NCI-H2196 (cell line): ENCODE measurements around the gene CTNNB1.

ENCODE experiments used
- DNase-seq: peaks from one replicate; lab custom pipeline; 2025; ENCODE audit not compliant: unreplicated experiment; lab: John Stamatoyannopoulos, UW

Gene CTNNB1

GRCh38 chr3:41213588-41213987 lies 14.3 kb downstream of the CTNNB1 start:
- DNase-seq = no peak

DNA sequence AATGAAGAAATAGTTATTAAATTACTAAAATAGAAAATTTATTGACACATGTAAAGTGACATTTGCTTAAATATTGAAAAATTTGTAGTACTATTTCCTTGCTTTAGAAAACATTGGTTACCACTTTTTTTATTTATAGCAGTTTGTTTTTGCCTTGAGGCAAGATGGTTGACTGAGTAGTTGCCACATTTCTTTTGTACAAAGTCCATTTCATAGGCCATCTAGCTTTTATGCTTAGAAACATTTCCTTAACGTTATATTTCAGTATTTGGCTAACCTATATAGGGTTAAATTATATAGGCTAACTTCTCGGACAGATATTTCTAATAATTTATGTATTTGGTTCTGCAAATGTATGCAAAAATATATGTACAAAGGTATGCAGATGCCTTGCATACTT lies 17.1 kb downstream of the CTNNB1 start:
- no peak for DNase-seq

GRCh38 chr3:41216993-41217392 lies 17.7 kb downstream of the CTNNB1 start:
- no peak for DNase-seq

GRCh38 chr3:41219424-41219823 lies 20.1 kb downstream of the CTNNB1 start:
- no peak for DNase-seq

DNA sequence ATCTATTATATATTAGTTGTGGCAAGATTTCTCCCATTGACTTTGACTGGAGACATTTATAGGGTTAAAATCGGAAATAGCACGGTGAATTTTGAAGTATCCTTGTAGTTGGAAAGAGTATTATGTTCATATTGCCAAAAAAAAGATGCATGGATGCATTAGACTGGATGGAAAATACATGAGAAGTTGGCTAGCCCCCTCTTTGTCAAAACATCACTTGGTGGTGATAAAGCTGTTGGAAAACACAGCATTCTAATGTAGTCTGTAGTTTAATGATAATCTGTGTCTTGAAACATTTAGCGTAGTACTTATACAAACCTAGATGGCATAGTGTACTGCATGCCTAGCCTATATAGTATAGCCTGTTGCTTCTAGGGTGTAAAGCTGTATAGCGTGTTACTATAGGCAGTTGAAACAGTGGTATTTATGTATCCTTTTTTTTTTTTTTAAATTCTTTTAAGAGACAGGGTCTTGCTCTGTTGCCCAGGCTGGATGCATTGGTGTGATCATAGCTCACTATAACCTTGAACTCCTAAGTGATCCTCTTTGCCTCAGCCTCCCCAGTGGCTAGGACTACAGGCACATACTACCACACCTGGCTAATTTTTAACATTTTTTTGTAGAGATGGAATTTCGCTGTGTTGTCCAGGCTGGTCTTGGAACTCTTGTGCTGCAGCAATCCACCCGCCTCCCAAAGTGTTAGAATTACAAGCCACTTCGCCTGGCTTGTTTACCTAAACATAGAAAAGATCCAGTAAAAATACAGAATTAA lies 21.8 kb downstream of the CTNNB1 start:
- no peak for DNase-seq

DNA sequence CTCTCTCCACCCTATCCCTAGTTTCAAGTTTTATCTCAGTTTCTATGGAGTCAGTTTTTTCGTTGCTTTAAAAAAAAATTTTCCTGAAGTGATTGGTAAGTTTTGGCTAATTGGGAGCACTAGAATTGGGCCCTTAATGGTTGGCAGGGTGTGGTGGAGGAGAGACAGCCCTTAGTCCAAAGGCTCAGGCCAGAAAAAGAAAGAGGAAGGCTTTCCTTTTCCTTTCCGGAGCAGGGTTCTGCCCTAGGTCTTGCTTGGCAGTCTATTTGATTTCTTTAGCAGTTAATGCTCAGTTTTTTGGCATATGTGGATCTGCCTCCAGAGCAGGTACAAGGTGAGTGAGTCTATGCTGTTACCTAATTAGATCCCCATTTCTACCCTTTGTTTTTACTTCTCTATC lies 22.7 kb downstream of the CTNNB1 start:
- DNase-seq = no peak

DNA sequence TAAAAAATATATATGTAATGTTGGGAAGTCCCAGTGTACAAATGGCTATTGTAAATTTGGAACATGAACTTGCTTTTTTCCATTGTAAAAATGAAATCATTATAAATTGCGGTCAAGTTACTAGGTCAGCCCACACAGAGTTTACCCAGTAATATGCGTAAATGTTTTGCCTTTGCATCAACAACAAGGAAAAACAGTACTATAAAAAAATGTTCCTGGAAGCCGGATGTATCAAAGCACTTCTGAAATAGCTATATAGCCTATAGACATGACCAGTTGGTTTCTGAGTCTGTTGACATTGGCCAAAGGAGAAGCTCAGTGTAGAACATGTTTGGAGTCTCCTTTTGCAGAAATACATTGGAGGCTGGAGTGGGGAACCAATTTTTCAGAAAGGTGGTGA lies 23.2 kb downstream of the CTNNB1 start:
- no peak for DNase-seq

DNA sequence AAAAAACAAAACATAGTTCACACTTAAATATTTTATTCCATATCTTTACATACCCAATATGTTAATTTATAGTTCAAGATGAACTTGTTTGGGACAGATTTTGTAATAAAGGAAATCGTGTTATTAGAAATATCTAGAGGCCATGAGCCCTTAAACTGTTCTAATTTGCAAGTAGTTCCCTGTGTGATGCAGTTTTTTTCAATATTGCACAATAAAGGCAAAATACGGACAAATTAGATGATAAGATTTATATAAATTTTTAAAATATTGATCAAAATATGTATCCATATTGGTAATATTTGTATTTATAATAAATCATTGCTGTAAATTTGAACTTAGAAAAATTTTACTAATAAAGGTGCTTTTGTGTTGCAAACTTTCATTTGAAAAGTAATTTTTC lies 23.8 kb downstream of the CTNNB1 start:
- DNase-seq = no peak

- no peak for DNase-seq
These were observed 24.4 kb downstream of the CTNNB1 start for GRCh38 chr3:41223691-41224090.

GRCh38 chr3:41224120-41224806 lies 25.0 kb downstream of the CTNNB1 start:
- DNase-seq = no peak

DNA sequence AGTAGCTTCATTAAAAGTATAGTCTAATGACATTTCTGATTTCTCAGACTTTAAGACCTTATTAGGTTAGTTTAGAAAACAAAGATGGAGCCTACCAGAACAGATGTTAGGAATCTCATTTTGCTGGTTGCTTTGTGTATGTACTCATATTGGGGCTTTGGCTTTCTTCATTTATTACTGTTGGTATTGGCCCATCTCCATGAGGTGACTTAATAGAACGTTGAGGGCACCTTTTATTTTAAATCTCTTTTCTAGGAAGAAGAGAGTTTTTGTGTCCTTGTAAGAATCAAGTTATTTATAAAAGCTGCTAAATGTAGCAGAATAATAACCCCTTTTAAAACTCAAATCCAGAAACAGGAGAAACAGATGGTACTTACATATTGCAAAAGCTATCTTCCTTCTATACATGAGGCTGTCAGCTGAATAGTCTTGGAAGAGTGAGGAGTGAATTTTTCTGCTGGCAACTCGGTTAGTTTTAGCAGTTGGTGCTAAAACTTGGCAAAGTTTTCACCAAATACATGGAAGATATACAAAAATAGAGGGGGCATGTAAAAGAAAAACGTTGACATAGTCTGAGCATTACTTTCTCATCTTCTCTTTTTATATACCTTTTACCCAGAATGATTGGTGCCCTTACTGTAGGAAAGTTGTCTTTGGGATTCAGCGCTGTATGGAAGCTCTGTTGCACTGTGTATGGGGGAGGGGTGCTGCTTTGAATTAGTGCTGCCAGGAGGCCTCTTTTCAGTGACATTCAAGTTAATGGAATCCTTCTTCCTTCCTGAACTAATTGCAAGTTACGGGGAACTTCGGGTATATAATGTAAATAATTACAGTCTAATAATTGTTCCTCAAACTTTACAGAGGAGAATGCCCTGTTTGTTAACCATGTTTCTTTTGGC lies 35.8 kb downstream of the CTNNB1 start:
- DNase-seq = no peak

- no peak for DNase-seq
These were observed 36.9 kb downstream of the CTNNB1 start for GRCh38 chr3:41236228-41236627.

GRCh38 chr3:41237907-41238306 lies 38.6 kb downstream of the CTNNB1 start:
- DNase-seq = no peak

- no peak for DNase-seq
These were observed 40.3 kb downstream of the CTNNB1 start for GRCh38 chr3:41239587-41239986.

GRCh38 chr3:41241161-41241560 lies 41.9 kb downstream of the CTNNB1 start:
- DNase-seq = no peak

- DNase-seq = no peak
These were observed 42.7 kb downstream of the CTNNB1 start for GRCh38 chr3:41241800-41242571.

- no peak for DNase-seq
These were observed 43.9 kb downstream of the CTNNB1 start for GRCh38 chr3:41243183-41243582.

DNA sequence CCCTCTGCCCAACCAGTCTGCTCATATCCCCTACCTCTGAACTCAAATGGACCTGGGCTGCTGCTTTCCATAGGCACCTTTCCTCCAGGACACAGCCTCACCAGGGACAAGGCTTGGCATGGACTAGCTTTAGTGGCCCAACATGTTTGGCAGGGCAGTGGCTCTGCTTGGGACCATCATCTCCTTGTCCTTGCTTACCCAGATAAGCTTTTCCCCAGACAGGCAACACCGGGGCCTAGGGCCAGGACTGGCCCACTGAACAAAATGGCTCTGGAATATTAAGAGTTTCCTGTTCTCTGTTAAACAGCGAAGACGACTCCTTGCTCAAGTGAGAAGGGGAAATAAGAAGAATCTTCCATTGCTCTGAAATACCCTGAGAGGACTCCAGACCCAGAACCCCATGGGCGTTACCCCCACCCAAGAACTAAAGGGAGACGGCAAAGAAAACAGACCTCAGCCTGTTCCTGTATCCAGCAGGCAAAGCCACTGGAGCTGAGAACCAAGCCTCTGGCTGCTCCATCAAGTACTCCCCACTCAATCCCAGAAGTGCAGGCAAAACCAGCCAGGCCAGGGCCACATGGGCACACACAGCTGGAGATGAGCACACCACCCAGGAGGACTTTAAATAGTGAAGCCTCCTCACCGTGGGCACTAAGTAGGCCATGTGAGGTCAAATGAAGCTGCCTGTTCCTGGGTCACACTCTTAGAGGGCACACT lies 45.5 kb downstream of the CTNNB1 start:
- DNase-seq = no peak

DNA sequence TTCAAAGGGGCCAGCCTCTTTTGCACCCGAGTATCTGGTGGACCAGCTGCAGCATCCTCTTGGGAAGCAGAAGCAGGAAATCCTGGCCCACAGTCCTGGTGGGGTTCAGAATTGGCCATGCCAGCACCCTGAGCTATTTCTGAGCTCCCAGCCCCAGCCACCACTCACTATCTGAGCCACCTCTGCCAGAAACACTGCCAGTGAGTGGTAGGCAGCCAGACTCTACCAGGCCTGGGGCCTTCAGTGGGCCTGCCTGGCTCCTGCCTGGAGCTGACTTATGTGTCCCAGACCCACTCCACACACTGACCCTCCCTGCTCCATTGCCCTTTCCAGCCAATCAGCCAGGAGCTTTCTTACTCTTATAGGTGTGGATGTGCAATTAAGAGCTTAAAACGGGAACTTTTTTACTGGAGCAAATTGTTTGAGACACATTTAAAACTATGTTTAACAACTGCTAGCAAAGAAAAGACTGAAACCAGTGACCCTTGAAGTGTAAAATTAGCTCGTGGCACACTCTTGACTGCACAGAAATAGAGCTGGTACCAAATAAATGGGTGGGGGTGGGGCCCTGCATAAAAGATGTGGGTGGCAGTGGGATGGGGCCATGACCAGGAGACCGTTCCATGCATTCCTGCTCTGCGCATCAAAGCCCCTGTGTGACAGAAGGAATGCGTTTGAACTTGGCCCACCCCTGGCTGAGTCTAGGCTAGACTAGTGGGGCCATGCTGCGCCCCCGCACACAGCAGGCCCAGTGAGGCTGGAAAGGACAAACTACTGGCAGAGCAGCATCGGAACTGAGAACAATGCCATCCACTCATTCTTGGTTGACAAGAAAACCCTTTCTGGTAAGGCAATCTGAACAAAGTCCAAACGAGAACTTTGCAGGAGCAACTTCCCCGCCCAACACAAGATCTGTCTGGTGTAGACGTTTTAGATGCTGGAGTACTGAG lies 48.0 kb downstream of the CTNNB1 start:
- DNase-seq = no peak
